ENCODE measurements around the gene ADARB1. TPM values are rescaled to one million over a fixed set of nuclear protein-coding genes. Genes with fewer than 3 reads are reported as not detected.

Gene ADARB1
- total and polyA plus RNA-seq, 2 experiments from 2014 or later: 4.8 to 14.8 TPM

DNA sequence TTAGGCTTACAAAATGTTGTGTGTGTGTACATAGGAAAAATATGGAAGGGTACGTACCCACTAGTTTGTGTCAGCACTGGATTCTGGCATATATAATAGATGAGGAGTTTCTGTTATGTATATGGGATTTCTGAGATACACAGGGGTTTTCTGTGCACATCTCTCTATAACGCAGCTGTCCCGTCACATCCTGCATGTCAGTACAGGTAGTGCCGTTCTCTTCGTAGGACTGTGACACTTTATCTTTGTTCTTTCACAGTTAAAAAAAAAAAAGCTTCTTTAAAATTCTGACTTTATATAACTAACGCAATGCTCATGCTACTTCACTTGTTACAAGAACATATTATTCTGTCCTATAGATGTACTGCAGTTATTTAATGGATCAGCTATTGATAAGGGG is 42.9 kb downstream of the ADARB1 start (continued):
- TF ChIP-seq, protein P1, sequence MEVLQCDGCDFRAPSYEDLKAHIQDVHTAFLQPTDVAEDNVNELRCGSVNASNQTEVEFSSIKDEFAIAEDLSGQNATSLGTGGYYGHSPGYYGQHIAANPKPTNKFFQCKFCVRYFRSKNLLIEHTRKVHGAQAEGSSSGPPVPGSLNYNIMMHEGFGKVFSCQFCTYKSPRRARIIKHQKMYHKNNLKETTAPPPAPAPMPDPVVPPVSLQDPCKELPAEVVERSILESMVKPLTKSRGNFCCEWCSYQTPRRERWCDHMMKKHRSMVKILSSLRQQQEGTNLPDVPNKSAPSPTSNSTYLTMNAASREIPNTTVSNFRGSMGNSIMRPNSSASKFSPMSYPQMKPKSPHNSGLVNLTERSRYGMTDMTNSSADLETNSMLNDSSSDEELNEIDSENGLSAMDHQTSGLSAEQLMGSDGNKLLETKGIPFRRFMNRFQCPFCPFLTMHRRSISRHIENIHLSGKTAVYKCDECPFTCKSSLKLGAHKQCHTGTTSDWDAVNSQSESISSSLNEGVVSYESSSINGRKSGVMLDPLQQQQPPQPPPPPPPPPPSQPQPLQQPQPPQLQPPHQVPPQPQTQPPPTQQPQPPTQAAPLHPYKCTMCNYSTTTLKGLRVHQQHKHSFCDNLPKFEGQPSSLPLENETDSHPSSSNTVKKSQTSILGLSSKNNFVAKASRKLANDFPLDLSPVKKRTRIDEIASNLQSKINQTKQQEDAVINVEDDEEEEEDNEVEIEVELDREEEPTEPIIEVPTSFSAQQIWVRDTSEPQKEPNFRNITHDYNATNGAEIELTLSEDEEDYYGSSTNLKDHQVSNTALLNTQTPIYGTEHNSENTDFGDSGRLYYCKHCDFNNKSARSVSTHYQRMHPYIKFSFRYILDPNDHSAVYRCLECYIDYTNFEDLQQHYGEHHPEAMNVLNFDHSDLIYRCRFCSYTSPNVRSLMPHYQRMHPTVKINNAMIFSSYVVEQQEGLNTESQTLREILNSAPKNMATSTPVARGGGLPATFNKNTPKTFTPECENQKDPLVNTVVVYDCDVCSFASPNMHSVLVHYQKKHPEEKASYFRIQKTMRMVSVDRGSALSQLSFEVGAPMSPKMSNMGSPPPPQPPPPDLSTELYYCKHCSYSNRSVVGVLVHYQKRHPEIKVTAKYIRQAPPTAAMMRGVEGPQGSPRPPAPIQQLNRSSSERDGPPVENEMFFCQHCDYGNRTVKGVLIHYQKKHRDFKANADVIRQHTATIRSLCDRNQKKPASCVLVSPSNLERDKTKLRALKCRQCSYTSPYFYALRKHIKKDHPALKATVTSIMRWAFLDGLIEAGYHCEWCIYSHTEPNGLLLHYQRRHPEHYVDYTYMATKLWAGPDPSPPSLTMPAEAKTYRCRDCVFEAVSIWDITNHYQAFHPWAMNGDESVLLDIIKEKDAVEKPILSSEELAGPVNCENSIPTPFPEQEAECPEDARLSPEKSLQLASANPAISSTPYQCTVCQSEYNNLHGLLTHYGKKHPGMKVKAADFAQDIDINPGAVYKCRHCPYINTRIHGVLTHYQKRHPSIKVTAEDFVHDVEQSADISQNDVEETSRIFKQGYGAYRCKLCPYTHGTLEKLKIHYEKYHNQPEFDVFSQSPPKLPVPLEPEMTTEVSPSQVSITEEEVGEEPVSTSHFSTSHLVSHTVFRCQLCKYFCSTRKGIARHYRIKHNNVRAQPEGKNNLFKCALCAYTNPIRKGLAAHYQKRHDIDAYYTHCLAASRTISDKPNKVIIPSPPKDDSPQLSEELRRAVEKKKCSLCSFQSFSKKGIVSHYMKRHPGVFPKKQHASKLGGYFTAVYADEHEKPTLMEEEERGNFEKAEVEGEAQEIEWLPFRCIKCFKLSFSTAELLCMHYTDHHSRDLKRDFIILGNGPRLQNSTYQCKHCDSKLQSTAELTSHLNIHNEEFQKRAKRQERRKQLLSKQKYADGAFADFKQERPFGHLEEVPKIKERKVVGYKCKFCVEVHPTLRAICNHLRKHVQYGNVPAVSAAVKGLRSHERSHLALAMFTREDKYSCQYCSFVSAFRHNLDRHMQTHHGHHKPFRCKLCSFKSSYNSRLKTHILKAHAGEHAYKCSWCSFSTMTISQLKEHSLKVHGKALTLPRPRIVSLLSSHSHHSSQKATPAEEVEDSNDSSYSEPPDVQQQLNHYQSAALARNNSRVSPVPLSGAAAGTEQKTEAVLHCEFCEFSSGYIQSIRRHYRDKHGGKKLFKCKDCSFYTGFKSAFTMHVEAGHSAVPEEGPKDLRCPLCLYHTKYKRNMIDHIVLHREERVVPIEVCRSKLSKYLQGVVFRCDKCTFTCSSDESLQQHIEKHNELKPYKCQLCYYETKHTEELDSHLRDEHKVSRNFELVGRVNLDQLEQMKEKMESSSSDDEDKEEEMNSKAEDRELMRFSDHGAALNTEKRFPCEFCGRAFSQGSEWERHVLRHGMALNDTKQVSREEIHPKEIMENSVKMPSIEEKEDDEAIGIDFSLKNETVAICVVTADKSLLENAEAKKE (CRISPR knock-in tag; IDR thresholded peaks at IDR 0.05): no peak
- TF ChIP-seq ZNF331 (CRISPR knock-in tag; IDR thresholded peaks at IDR 0.05; ENCODE audit: low read depth) (no peak), JUNB (IDR thresholded peaks at IDR 0.05; ENCODE audit: unreplicated experiment) (no peak), POLR2AphosphoS5 (IDR thresholded peaks at IDR 0.05; ENCODE audit: low read depth) (no peak), ZNF114 (CRISPR knock-in tag; IDR thresholded peaks at IDR 0.05) (no peak)

GRCh38 chr21:45118099-45118498 is 43.7 kb downstream of the ADARB1 start:
- H3K4me1 ChIP-seq (ENCODE audit: insufficient read depth): no peaks in the 10 kb centered on the region
- DNase-seq (ENCODE audit: low spot score): no peak
- H3K4me2 ChIP-seq: no peak overlapping the region
- Mint-ChIP-seq H3K9me3 (no peaks in the 10 kb centered on the region), H3K4me3 (no peak overlapping the region), H3K36me3 (ENCODE audit: low read depth) (no peaks in the 10 kb centered on the region), H3K27me3 (ENCODE audit: insufficient read depth, low read depth, poor library complexity) (no peaks in the 10 kb centered on the region), H3K27ac (no peak overlapping the region), H3K4me1 (no peaks in the 10 kb centered on the region; the same call in 1 of the 3 replicates)
- no peak overlapping the region for H2AFZ ChIP-seq
- no peaks in the 10 kb centered on the region for H3K36me3 ChIP-seq (ENCODE audit: insufficient read depth)
- no peaks in the 10 kb centered on the region for H3K27me3 ChIP-seq (ENCODE audit: insufficient read depth)
- no peaks in the 10 kb centered on the region for H3K79me2 ChIP-seq (replicated peaks; ENCODE audit: insufficient read depth)
- no peak overlapping the region for H3K27ac ChIP-seq (ENCODE audit: low read depth)
- no peaks in the 10 kb centered on the region for H3K9me2 ChIP-seq (ENCODE audit: insufficient read depth)
- no peak overlapping the region for H3K4me3 ChIP-seq
- H3F3A ChIP-seq (replicated peaks; ENCODE audit: low read depth): no peaks in the 10 kb centered on the region
- peaks cover 5% of the 10 kb centered on the region; the same call in 1 of the 2 replicates for H4K20me1 ChIP-seq (replicated peaks; ENCODE audit: insufficient read depth)
- ATAC-seq: no peak
- TF ChIP-seq ZNF114 (CRISPR knock-in tag; IDR thresholded peaks at IDR 0.05): no peak
- no peak for TF ChIP-seq EZH2 (IDR thresholded peaks at IDR 0.05; ENCODE audit: low read depth, unreplicated experiment)
- TF ChIP-seq ETS1 (IDR thresholded peaks at IDR 0.05): no peak
- no peak for TF ChIP-seq ZNF331 (CRISPR knock-in tag; IDR thresholded peaks at IDR 0.05; ENCODE audit: low read depth)
- TF ChIP-seq, protein P1 (CRISPR knock-in tag; IDR thresholded peaks at IDR 0.05): no peak
- no peak for TF ChIP-seq POLR2AphosphoS5 (IDR thresholded peaks at IDR 0.05; ENCODE audit: low read depth)
- TF ChIP-seq EZH2phosphoT487 (IDR thresholded peaks at IDR 0.05; ENCODE audit: unreplicated experiment): no peak
